RCC 7860 (cell line): ENCODE measurements around the gene ANXA2R.
"Not testable (repeated sequence)": the region's sequence is repeated elsewhere in the genome, so short reads cannot be mapped to it uniquely, and the experiment has no call there.

Experiments
- DNase-seq: peaks from one replicate; pipeline ENCODE4 v3.0.0-alpha.2; 2015; ENCODE audit warnings: low spot score
- FAIRE-seq: peaks from 2 replicates; lab custom pipeline; 2012; peaks lifted over from hg19 to GRCh38; lab: Jason Lieb, UNC

The ANXA2R gene

DNA sequence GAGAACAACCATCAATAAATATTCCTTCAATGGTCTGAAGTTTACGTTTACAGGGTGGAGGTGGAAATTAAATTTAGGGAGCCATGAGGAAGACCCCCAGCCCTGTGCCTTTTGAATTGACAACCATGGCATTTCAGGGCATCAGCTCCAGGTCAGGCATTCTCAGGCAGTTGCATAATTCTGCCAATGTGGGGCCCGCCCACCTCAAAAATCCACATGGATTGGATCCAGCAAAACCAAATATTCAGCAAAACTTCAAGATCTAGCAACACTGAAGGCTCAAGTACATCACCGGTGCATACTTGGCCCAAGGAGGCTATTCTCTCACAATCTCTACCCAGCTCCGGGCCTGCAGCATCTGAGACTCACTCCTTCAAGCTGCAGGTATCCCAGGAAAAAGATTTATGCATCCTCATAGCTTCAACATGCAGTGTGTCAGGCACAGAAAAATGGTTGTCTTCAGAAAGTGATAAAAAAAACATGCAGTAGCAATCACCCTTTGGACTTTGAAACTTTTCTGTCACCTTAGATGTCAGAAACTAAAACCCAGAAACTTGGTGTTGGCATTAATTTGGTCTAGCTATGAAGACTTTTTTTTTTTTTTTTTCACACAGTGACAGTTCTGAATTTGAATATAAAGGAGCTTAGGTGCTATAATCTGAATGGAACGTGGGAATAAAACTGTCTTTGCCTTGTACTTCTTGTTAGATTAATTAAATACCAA lies 21.4 kb upstream of the ANXA2R start:
- DNase-seq (no peak), FAIRE-seq (no peak)

DNA sequence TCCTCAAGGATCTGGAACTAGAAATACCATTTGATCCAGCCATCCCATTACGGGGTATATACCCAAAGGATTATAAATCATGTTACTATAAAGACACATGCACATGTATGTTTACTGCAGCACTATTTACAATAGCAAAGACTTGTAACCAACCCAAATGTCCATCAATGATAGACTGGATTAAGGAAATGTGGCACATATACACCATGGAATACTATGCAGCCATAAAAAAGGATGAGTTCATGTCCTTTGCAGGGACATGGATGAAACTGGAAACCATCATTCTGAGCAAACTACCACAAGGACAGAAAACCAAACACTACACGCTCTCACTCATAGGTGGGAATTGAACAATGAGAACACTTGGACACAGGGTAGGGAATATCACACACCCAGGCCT lies 19.9 kb upstream of the ANXA2R start:
- FAIRE-seq, DNase-seq: not testable (repeated sequence)

DNA sequence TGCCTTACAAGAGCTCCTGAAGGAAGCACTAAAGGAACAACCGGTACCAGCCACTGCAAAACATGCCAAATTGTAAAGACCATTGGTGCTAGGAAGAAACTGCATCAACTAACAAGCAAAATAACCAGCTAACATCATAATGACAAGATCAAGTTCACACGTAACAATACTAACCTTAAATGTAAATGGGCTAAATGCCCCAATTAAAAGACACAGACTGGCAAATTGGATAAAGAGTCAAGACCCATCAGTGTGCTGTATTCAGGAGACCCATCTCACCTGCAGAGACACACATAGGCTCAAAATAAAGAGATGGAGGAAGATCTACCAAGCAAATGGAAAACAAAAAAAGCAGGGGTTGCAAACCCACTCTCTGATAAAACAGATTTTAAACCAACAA lies 15.0 kb upstream of the ANXA2R start:
- DNase-seq, FAIRE-seq: not testable (repeated sequence)

DNA sequence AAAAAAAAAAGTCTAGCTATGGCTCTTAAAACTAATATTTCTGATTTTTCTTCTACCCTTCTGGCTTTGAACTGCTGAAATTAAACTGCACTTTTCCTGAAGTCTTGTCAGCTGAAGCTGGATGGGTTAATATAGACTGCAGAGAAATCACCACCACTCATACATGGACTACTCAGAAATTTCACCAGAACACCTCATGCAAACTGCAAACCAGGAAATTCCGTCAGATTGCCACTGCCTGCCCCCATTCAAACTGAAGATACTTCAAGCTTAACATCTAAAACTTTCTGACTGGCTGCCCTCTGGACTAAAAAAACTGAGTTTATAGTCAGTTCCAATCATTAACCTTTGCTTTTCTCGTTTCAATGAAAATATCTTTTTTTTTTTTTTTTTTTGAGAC lies 11.6 kb upstream of the ANXA2R start:
- FAIRE-seq: no peak

DNA sequence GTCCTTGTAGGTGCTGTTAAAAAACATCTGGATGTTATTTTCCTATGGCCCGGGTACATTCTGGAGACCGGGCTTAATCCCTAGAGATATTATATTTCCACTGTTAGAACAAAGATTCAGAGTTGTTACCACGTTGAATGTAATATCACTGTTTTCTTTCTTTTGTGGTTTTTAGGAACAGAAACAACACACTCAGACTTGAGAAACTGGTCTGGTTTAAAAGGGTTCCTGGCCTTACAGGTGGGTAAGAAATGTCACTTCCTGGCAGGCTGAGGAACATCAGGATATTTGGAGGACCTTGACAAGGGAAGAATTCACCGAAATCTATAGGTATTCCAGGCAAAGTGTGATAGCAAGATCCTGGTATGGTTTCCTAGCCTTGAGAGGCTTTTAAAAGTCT lies 10.3 kb upstream of the ANXA2R start:
- FAIRE-seq (no peak), DNase-seq (no peak)

More for the DNA sequence above, 11.6 kb upstream of the ANXA2R start:
- DNase-seq: no peak

DNA sequence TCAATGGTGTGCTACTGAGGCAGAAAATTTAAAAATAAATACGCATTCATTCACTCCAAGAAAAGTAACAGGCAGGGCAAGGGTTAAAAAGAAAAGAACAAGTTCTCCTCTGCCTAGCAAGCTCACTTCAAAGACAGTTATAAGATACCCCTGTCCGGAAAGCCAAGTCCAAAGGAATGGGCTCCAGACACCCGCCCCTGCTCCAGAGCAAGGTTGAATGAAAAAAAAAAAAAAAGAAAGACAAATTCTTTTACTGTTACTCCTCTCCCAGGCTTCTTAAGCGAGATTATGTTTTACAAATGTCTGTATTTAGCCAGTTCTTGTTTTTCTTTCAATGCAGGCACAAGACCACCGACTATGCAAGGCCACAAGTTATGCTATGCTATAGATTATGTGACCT lies 9.1 kb upstream of the ANXA2R start:
- DNase-seq (no peak), FAIRE-seq (no peak)

DNA sequence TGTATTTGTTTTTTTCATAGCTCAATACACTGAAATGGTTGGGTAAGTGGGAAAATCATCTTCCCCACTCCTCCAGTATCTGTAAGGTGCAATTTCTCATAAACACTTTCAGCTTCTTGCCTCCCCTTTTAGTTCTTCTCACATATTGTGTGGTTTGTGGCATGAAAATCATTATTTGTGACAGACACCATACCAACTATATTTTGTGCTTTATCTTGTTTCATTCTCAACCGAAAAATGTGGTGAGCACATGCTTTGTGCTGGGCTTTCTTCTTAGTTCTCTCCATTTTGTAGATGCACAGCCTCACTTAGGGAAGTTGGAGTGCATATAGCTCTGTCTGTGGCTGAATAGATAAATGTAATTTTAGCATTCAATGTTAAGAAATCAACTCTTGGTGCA lies 6.4 kb upstream of the ANXA2R start:
- FAIRE-seq: no peak
- no peak for DNase-seq

DNA sequence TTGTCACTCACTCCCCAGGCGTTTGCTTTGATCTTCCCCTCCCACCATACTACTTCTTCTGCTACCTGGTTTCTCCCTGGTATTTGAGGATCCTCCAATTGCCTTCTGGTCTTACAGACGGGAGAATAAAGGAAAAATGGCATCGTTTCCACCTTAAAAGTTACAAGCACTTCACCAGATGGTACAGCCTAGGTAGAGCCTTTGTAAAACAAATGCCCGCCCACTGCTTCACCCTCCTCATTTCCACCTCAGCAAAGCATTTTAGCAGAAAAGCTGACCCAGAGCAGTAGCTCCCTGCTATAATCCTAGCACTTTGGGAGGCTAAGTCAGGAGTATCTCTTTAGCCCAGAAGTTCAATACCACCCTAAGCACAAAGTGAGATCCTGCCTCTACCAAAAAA lies 5.1 kb upstream of the ANXA2R start:
- DNase-seq (no peak), FAIRE-seq (no peak)

DNA sequence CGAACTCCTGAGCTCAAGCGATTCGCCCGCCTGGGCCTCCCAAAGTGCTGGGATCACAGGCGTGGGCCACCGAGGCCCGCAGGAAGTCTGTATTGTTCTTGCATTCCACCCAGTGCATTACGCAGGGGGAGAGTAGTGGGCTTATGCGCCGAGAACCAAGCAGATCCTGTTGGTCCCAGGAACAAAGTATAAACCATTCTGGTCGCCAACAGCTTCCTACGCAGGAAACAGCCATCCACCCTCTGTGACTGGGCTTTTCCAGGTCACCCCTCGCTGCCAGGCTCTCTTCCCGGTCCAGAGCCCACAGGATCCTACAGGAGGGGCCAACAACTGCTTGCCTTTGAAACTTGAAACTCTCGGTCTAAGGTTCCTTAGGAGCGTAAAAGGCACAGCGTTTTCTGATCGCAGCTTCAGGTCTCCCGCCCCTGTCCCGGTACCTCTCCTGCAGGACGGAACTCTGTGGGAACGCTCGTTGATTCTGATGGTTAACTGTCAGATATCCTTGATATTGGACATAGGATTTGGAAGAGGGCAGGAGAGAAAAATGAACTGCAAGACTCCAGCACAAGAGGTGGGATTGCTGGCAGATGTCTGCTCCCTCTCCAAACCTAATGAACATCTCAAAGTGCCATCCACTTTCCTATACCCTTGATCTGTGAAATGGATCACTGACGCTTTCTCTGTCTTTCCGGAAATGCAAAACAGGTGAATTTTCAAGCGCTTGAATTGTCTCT lies 4.2 kb upstream of the ANXA2R start:
- no peak for FAIRE-seq
- DNase-seq: no peak

DNA sequence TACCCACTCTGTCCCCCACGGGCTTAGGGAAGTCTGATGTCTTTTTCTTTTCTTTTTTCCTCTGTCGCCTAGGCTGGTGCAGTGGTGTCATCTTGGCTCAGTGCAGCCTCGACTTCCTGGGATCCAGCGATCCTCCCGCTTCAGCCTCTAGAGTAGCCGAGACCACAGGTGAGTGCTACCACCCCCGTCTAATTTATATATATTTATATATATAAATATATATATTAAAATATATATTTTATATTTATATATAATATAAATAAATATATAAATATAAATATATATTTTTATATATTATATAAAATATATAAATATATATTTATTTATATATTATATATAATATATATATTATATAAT lies 3.3 kb upstream of the ANXA2R start:
- no peak for FAIRE-seq
- no peak for DNase-seq

DNA sequence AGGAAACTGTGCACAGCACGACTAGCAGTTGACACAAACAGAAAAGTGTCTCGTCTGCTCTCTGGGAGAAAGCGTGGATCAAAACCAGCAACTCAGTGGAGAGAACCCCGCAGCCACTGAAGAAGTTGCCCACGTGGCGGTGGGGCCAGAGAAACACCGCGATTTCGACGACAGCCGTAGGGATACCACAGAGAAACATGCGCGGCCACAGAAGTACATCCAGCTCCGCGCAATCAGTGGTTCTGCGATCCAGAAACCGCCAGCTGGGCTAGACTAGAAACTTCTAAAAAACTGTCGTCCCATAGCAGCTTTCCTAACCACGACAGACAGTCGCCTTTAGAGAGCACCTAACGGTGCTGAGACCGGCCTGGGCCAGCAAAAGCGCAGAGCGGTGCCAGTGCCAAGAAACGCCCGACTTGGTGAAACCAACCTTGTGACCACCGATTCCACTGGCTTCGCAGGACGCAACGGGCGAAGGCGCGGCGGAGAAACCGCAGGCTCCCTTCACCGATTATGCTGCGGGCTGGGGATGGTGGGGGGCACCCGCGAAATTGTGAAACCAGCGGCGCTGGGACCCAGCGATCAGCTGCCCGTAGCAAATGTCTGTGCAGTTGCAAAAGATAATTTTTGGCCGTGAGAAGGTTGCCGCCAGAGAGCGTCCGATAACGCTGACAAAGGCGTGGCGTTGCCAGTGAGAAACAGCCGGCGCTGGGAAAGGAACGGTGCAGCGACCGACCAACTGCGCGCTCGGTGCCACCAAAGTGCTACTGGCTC lies 2.7 kb upstream of the ANXA2R start:
- no peak for FAIRE-seq
- peak; percentile 76 for DNase-seq

DNA sequence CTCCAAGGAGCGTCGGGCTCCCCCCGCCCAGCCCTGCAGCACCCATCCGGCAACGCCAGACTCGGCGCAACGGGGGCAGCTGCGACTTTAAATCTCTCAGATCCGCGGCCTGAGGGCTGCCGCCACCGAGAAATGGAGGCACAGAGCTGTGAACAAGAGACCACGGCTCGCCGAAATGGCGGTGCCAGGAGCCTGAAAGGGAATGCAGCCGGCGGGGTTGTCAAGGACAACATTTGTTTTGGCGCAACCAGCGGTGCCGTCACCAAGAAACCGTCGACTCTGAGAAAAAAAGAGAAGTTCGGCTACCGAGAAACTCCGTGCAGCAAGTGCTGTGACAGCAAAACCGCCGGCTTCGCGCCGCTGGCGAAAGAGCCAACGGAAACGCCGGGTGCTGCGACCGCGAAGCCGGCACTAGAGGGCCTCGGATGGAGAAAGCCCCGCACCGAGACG lies 2.1 kb upstream of the ANXA2R start:
- DNase-seq: no peak
- FAIRE-seq: no peak

DNA sequence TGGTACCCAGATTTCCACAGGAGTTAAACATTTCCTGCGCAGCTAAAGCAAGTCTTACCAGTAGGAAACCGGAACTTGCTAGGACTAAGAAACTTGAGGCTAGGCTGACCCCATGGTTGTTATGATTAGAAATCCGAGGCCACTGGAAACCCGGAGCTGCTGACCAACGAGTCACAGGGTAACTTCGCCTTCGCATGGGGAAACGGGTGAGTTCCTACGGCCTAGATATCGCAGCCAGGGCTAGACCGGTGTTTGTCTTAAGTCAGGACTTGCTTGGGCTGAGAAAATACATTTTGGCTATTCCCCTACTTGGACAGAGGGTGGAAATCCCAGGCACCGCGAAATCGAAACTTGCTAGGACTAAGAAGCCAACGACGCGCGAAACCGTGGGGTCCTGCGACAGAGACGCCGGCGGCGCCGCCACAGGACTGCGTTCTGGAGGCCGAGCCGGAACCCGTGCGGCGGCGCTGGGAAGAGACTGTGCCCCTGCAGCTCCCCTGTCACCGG lies 1.6 kb upstream of the ANXA2R start:
- DNase-seq (peak; percentile 88), FAIRE-seq (peak; percentile 79)

DNA sequence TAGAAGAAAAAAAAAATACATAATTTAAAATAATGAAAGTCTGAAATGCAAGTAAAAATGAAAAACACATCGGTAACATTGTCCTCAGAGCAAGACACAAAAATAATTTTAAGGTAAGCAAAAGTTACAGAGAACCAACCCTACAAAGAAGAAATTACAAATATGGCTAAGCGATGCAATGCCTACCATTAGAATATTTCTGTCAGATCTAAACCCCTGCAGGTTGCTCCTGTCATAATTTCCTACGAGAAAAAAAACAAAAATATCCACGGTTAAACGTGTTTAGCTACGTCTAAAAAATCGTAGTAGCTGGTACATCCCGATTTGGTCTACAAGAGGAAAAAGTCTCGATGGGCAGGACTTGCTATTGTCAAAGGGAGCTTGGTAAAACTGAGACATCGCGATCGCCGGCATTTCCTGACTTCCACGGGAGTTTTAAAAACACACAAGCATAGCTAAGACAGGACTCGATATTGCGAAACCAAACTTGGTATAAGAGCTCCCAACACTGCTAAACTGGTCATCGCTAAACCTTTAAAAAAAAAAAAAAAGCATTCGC lies 1.1 kb upstream of the ANXA2R start:
- FAIRE-seq: no peak
- no peak for DNase-seq

DNA sequence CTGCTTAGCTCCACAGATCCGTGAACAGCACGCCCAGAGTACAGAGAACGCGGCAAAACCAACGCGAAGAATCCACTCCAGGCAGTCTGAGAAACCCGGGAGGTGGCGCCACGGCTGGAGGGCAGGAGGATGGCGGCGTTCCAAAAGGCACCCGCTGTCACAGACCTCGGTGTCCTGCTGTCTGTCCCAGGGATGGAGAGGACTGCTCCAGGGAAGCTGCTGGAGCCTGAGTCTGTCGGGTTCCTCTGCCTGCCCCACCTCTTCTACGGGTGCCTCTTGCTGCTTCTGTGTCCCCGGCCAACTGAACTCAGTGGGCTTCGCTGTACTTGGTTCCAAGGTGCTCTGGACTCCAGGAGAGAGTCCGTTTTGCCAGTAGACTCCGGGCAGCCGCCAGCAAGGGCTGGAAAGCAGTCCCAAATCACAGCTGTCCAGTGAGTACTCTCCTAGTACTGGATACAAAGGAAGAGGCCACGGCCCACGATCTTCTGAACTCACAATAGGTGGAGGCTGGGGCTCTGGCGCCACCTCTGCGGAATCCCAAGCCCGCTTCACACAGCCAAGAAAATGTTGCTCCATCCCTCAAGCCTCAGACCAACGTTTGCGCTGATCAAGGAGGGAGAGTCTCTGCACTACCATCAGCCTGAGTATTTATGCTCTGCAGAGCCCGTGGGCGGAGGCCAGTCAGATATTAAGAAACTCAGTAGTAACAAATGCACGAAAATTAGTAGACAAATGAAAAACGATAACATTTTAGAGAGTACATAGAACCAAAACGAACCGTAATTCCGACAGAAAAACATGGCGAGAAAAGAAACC lies 440 bp downstream of the ANXA2R start:
- DNase-seq (peak; percentile 66), FAIRE-seq (no peak)

DNA sequence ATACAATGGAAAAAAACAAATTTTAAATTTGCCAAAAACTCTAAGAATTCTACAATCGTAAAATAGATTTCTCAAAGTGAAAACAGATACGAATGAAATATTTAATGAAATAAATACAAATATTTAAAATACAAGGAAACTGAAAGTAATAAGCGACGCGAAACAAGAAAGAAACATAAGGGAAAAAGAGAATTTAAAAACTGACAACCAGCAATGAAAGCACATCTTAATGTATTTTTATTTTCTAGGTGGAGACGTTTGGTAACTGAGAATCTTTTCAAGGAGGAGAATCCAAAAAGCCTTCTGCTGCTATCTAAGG lies 1.0 kb downstream of the ANXA2R start:
- DNase-seq (no peak), FAIRE-seq (no peak)

DNA sequence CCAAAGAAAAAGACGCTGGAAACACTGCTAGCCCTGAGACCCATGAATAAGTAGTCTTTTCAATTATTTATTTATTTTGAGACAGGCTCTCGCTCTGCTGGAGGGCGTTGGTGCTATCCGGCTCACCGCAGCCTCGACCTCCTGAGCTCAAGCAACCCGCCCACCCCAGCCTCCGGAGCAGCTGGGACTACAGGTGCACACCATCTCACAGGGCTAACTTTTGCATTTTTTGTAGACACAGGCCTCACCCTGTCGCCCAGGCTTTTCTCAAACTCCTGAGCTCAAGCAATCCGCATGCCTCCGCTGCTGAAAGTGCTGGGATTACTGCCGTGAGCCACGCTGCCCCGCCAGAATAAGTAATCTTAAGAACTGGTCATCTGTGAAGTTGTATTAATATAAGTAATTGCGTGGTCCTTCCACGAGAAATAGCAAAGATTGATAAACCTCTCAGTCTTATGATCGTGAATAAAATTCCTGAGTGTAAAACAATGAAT lies 1.6 kb downstream of the ANXA2R start:
- DNase-seq (peak; percentile 38), FAIRE-seq (no peak)

DNA sequence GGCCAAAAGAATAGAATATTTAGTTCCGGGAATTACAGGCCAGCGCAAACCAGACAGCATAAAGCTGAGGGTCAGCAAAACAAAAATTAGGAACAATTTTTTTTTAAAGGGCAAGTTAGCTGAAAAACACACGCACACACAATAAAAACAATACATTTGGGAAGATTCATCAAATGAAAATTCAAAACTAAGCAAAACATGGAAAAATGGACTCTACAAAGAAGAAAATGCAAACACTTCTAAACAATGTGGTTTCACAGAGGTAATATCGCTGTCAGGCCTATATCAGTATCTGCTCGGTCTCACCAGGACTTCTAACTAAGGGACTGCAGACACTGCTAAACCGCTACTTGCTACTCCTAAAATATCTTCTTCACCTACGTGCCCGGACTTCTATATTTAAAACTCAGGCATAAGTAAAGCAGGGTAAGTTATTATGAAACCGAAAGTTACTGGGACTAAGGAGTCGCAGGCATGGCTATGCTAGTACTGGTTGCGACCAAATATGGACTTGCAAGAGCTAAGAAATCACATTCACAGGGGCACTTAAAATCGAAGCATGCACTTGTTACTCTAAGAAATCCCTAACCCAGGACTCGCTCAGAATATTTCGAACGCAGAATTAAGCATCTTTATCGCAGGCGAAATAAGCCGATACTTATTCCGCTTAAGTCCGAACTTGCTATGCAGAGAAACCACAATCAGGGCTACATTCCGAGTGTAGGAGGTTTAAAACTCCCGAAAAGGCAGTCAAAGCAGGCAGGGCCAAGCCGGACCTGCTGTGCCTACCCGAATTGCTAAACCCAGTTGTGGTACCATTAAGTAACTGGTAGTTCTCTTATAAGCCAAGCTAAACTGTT lies 2.3 kb downstream of the ANXA2R start:
- FAIRE-seq (no peak), DNase-seq (peak; percentile 69)

DNA sequence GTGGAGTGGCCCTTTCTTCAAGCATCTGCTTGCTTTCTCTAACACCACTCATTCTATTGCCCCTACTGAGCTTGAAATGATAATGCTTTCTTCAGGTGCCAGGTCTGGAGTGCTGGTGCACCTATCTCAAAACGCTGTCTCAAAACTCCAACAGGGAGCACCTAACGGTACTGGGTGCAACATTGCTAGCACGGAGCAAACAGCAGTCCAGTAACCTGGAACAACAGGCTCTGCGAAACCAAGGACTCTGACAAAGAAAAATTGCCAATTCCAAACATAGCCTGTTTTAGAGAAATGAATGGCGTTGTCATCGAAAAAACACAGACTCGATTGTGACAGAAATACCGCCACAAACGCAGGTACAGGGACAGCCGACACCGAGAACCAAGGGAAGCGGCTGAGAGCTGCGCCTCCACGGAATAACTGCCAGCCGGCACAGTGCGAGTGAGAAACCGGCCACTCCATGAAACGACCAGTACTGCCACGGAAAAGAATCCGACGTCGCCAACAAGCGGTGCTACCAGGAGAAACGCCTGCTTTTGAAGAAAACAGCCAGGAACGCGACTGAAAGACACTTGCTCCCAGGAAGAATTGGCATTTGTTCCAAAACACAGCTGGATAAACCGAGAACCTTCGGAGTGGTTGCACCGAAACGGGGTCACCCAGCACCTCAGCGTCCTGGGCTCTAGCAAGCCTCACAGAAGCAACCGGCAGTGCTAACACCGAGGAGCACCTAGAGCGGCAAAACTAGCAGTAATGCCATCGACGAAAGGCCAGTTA lies 3.1 kb downstream of the ANXA2R start:
- no peak for FAIRE-seq
- DNase-seq: peak; percentile 23
